Activated T-cell treated with anti-CD3 and anti-CD28 coated beads, Interleukin-2, amount 50 U/mL, for 48 hours (primary cell): ENCODE data around the gene SLC25A12.
"Not testable (repeated sequence)": the region's sequence is repeated elsewhere in the genome, so short reads cannot be mapped to it uniquely, and the experiment has no call there.

Experiments used
- DNase-seq, 2 experiments: peaks; one replicate each; pipeline ENCODE4 v3.0.0-alpha.2; 2020

The SLC25A12 gene

GRCh38 chr2:171788316-171788993 lies 105.6 kb downstream of the SLC25A12 start:
- DNase-seq: no peak

DNA sequence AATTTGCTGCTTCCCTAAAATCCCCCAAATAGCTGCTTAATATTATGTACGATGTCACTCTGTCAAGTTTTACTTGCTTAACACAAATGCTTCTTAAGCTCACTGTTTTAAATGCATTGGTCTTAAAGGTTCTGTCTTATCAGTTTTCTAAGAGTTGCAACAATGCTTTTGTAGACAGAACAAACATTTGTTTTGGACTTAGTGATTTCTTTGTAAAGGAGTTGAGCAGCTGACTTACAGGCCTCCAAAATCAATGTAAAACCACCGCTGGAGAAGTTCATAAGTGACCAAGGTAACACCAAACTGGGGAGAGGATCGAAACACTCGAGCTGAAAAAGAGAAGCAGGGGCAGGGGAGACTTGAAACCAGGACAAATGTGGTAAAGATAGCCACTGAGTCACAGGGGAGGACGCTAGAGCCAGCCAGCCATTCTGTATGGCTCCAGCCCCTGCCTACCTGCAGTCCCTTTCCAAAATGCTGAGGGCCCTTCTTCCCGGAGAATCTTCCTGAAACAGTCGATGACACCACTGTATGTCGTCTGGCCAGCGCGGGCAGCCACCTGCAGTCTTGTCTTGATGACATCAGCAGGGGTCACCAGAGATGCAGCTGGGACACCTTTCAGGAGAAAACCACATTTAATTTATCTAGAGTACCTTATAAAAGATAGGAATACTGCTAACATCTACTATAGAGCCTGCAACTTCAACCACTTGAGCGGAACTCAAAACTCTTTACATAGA lies 106.5 kb downstream of the SLC25A12 start:
- no peak for DNase-seq

- DNase-seq: no peak
Measured at GRCh38 chr2:171785450-171785849, 108.6 kb downstream of the SLC25A12 start.

DNA sequence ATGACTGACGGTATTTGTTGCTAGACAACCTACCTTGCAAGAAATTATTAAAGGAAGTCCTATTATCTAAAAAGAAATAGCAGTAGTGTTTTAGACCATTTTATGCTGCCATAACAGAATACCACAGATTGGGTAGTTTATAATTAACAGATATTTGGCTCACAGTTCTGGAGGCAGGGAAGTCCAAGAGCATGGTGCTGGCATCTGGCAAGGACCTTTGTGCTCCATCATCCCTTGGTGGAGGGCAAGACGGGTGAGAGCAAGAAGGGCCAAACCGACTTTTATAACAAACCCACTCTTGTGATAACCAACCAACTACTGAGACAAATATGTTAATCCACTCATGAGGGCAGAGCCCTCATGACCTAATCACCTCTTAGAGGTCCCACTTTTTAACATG lies 115.5 kb downstream of the SLC25A12 start:
- no peak for DNase-seq

DNA sequence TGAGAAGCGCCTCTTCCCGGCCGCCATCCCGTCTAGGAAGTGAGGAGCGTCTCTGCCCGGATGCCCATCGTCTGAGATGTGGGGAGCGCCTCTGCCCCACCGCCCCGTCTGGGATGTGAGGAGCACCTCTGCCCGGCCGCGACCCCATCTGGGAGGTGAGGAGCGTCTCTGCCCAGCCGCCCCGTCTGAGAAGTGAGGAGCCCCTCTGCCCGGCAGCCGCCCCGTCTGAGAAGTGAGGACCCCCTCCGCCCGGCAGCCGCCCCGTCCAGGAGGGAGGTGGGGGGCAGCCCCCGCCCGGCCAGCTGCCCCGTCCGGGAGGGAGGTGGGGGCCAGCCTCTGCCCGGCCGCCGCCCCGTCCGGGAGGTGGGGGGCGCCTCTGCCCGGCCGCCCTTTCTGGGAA lies 119.5 kb downstream of the SLC25A12 start:
- not testable (repeated sequence) for DNase-seq

DNA sequence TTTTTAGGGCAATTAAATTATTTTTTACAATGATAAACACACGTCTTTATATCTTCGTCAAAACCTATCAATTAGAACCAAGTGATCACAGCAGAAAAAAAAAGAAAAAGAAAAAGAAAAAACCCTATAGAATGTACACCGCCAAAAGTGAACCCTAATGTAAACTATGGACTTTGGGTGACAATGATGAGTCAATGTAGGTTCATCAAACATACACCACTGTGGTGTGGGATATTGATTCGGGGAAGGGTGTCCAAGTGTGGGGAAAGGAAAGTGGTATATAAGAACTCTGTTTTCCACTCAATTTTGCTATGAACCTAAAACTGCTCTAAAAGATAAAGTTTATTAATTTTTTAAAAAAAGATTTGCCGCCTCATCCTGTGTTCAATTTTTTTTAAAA lies 121.7 kb downstream of the SLC25A12 start:
- DNase-seq: no peak

GRCh38 chr2:171771463-171771862 lies 122.6 kb downstream of the SLC25A12 start:
- no peak for DNase-seq

DNA sequence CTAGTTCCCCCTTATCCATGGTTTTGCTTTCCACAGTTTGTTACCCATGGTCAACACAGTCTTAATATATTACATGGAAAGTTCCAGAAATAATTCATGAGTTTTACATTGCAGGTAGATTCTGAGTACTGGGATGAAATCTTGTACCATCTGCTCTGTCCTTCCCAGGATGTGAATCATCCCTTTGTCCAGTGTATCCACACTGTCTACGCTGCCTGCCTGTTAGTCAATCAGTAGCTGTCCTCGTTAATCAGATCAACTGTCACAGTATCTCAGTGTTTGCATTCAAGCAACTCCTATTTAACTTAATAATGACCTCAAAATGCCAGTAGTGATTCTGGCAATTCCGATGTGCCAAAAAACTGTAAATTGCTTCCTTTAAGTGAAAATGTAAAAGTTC lies 130.4 kb downstream of the SLC25A12 start:
- DNase-seq: no peak

DNA sequence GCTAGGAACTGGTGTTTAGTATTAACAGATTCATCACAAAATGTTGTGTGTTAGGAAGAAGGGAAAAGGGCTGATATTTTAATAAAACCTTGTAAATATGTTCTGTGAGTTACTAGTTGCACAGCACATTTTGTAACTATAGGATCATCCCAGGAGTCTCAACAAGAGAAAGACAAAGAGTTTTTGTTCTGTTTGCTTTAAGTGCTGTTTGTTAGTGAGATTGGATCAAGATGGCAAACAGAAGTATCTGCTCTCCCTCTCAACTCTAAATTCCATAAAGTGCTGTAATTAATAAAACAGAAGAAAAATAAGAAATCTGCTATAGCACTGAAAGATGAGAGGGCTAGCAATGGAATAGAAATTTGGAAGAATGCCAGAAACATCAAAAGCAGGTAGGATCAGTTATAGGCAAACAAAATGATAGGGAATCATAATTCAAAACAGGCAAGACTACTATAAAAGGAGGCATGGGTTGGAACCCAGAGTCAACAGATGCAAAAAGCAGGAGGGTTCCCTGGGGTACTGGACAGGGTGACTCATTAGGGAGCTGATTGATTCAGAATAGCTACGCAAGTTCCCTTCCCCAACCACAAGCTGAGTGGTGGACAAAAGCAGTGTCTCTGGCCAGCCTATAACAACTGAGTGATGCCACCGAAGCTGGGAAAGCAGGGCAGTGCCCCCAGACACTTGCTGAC lies 131.0 kb downstream of the SLC25A12 start:
- no peak for DNase-seq

GRCh38 chr2:171761176-171761575 lies 132.9 kb downstream of the SLC25A12 start:
- not testable (repeated sequence) for DNase-seq

- DNase-seq: not testable (repeated sequence)
Measured at GRCh38 chr2:171758762-171759161, 135.3 kb downstream of the SLC25A12 start.

DNA sequence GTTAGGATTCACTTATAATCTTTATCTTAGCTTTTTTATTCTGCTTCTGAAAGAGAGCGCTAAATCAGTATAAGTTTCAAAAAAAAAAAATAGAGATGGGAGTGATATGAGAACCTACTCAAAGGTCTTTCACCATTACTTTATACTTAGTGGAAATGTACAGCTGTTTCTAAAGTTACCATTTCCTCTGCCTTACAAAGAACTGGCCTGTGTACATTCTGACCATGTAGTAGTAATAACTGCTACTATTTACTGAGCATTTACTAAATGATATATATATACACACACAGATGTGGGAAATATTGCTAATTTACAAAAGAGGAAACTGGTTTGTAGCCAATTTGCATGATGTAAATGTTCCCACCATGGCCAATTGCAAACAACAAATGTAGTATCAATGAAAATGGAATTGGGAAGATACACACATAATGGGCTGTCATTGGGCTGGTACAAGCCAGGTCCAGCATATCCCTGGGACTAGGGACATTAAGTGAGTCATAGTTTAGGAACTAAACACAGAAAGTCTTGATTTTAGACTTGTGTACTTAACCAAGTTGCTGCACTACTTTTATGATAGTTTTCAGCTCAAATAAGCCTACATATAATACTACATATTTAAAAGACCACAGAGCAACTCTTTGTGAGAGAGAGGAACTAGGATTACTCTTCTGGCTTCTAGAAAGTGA lies 139.6 kb downstream of the SLC25A12 start:
- DNase-seq: no peak

GRCh38 chr2:171747371-171747770 lies 146.7 kb downstream of the SLC25A12 start:
- DNase-seq: no peak

DNA sequence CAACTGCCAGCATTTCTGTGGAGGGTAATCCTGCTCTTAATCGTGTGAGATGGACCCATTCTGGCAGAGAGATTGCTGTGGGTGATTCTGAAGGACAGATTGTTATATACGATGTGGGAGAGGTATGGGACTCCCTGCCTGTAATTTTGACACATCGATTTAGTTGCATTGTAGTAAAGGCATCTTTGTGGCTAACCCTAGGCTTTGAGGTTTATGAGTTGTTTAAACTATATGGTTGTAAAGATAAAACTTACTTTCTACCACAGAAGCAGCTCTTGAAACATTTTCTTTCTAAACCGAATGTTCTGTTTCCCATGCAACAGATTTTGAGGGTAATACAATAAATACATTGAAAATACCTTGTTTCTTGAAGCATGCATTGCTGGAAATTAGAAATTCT lies 148.2 kb downstream of the SLC25A12 start:
- DNase-seq: no peak

DNA sequence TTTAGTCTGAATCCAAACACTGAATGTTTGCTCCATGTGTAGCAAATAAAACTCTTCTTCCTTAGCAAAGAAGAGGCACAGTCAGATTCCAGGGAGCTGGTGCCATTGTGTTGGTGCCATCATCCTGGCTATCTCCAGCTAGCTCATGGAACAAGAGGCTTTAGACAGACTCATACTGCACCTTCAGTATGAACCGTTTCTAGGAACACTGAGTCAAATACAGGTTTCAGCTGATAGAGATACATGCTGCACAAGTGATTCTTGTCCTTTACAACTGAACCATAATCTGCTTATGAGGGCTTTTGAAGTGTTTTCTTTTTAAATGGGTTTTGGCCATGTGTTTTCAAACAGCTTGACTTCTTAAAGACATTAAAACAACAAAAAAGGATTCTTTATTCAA lies 148.9 kb downstream of the SLC25A12 start:
- no peak for DNase-seq

DNA sequence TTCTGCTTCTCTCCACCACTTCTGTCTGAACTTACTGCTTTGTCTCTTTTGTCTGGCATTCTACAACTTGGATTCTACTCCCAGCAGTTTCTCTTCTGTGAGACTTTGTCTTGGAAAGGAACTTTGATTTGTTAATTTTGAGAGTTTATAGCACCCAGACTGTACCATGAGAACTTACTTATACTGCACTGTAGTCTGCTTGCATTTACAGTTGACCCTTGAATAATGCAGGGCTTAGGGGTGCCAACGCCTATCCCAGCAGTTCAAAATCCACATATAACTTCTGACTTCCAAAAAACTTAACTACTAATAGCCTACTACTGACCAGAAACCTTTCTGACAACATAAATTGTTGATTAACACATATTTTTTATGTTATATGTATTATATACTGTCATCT lies 151.3 kb downstream of the SLC25A12 start:
- DNase-seq: no peak

DNA sequence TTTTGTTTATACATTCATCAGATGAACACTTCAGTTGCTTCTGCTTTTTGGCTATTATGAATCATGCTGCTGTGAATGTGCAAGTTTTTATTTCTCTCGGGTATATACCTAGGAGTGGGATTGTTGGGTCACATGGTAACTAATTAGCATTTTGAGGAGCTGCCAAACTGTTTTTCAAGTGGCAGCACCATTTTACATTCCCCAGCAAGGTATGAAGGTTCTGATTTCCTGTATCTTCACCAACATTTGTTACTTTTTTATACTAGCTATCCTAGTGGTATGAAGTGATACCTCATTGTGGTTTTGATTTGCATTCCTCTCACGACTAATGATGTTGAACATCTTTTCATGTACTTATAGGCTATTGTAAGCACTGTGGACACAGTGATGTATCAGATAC lies 152.9 kb downstream of the SLC25A12 start:
- DNase-seq: no peak

DNA sequence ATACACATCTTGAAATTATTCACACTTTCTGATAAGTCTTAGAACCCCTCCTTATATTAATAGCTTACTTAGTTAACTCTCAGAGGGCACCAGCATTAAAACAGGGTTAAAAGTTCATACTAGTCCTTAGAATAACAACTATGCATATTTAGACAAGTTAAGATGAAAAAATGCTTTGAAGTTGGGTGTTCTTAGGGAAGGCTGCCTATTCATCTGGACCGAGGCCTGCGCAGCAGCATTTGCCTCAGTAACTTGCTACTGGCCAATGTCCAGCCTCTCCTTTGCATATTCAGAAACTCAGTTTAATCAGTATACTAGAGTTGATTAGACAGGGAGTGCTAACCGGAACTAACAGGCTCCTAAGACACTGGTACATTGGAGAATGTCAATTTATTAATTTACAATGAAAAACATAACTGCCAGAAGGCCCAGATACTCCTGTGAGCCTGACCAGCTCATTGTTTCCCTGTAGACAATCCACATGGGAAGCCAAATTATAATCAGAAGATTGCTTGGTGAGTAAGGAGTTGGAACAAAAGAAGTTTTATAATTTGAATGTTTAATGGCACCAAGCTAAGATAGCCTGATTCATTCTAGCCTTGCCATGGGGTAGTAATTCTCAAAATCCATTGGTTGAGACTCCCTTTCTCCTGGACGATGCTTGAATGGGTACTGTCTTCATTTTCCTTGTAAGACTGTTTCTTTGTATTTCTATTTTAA lies 157.9 kb downstream of the SLC25A12 start:
- no peak for DNase-seq
